IMR-90 (cell line): ENCODE results near the gene UGT1A3. TPM values are rescaled to one million over a fixed set of nuclear protein-coding genes. Genes with fewer than 3 reads are reported as not detected.

Source experiments
- ATAC-seq: fragments of 200-7000 bp; cut with Tn5 transposase; 2 replicates; pipeline ENCODE4 v1.9.1; 2020; ENCODE audit warnings: low read depth, mild to moderate bottlenecking, moderate library complexity
- BruUV-seq: library from RNA; stranded (reverse); fragments of 400-500 nt; replicated peaks from 2 replicates; lab custom pipeline; 2021; lab: Mats Ljungman, UMichigan
- CTCF ChIA-PET: fragments of 300-600 bp; formaldehyde crosslinking; extraction: SDS; loops from one replicate; lab custom pipeline; 2021; ENCODE audit warnings: antibody characterized with exemption; lab: Yijun Ruan, JAX
- POLR2A ChIA-PET: fragments of 300-600 bp; sonication (Branson Sonifier 250); formaldehyde crosslinking; loops from one replicate; lab custom pipeline; 2022; ENCODE audit warnings: antibody characterized with exemption; ENCODE audit not compliant: unreplicated experiment; lab: Charles Lee
- DNase-seq: peaks from one replicate; pipeline ENCODE4 v3.0.0; 2013
- H2AFZ ChIP-seq: replicated peaks from 2 replicates; pipeline ENCODE3; 2013; ENCODE audit warnings: low read length, mild to moderate bottlenecking; ENCODE audit not compliant: poor library complexity
- H2AK5ac ChIP-seq: 2 replicates; pipeline ENCODE4 v1.6.1; 2013; ENCODE audit warnings: low read depth, low read length, inconsistent platforms
- H2AK9ac ChIP-seq: replicated peaks from 2 replicates; pipeline ENCODE3; 2013; ENCODE audit warnings: mild to moderate bottlenecking, low read depth, low read length, moderate library complexity; ENCODE audit not compliant: poor library complexity
- H2BK120ac ChIP-seq: 2 replicates; pipeline ENCODE4 v1.6.1; 2013; ENCODE audit warnings: low read depth, low read length, inconsistent platforms
- H2BK15ac ChIP-seq: 3 replicates; pipeline ENCODE4 v1.6.1; 2013; ENCODE audit warnings: low read depth, low read length, inconsistent platforms
- H2BK20ac ChIP-seq: 2 replicates; pipeline ENCODE4 v1.6.1; 2013; ENCODE audit warnings: low read depth, mild to moderate bottlenecking, inconsistent platforms, low read length, moderate library complexity
- H2BK5ac ChIP-seq: 2 replicates; pipeline ENCODE4 v1.6.1; 2013; ENCODE audit warnings: mild to moderate bottlenecking, low read depth, low read length, inconsistent platforms; ENCODE audit not compliant: poor library complexity, severe bottlenecking
- H3K14ac ChIP-seq: replicated peaks from 2 replicates; pipeline ENCODE4 v1.6.1; 2013; ENCODE audit warnings: low read depth, low read length, inconsistent platforms
- H3K18ac ChIP-seq: 2 replicates; pipeline ENCODE4 v1.6.1; 2013; ENCODE audit warnings: low read depth, low read length, control low read depth
- H3K23ac ChIP-seq: 2 replicates; pipeline ENCODE4 v1.6.1; 2013; ENCODE audit warnings: low read depth, low read length, inconsistent platforms
- H3K27ac ChIP-seq: 2 replicates; pipeline ENCODE4 v1.5.1; 2013; ENCODE audit warnings: mild to moderate bottlenecking, control low read depth, low read length; ENCODE audit not compliant: insufficient read depth
- H3K27me3 ChIP-seq: 2 replicates; pipeline ENCODE4 v1.6.1; 2013; ENCODE audit warnings: low read length; ENCODE audit not compliant: control insufficient read depth, insufficient read depth
- H3K36me3 ChIP-seq: 2 replicates; pipeline ENCODE4 v1.6.1; 2013; ENCODE audit warnings: low read length, mixed read lengths; ENCODE audit not compliant: control insufficient read depth, insufficient read depth
- H3K4ac ChIP-seq: 2 replicates; pipeline ENCODE4 v1.6.1; 2013; ENCODE audit warnings: low read depth, low read length, inconsistent platforms
- H3K4me1 ChIP-seq: 2 replicates; pipeline ENCODE4 v1.6.1; 2013; ENCODE audit warnings: low read length, mixed read lengths; ENCODE audit not compliant: control insufficient read depth, insufficient read depth
- H3K4me2 ChIP-seq: 2 replicates; pipeline ENCODE4 v1.6.1; 2013; ENCODE audit warnings: low read depth, mild to moderate bottlenecking, control low read depth, low read length, moderate library complexity
- H3K4me3 ChIP-seq: 2 replicates; pipeline ENCODE4 v1.5.1; 2013; ENCODE audit warnings: low read depth, mild to moderate bottlenecking, control low read depth, low read length, moderate library complexity; ENCODE audit not compliant: insufficient read depth
- H3K56ac ChIP-seq: 2 replicates; pipeline ENCODE4 v1.6.1; 2013; ENCODE audit warnings: low read length, inconsistent platforms; ENCODE audit not compliant: insufficient read depth; ENCODE audit errors: extremely low read depth
- H3K79me1 ChIP-seq, 2 experiments: 2 replicates each; pipeline ENCODE4 v1.6.1; 2013; ENCODE audit warnings: low read length in 2 of 2, inconsistent platforms in 1 of 2, low read depth in 1 of 2
- H3K9ac ChIP-seq: 2 replicates; pipeline ENCODE4 v1.6.1; 2013; ENCODE audit warnings: low read depth, low read length, control low read depth
- H3K9me1 ChIP-seq: 2 replicates; pipeline ENCODE4 v1.6.1; 2013; ENCODE audit warnings: low read length, inconsistent platforms; ENCODE audit not compliant: insufficient read depth
- H3K9me3 ChIP-seq: 2 replicates; pipeline ENCODE4 v1.6.1; 2013; ENCODE audit warnings: low read length; ENCODE audit not compliant: control insufficient read depth, insufficient read depth
- H4K20me1 ChIP-seq: 2 replicates; pipeline ENCODE4 v1.6.1; 2013; ENCODE audit warnings: low read length, inconsistent platforms; ENCODE audit not compliant: insufficient read depth
- H4K5ac ChIP-seq: 2 replicates; pipeline ENCODE4 v1.6.1; 2013; ENCODE audit warnings: mild to moderate bottlenecking, low read depth, low read length, control low read depth
- H4K8ac ChIP-seq, 2 experiments: 2 replicates each; pipeline ENCODE4 v1.6.1; 2013; ENCODE audit warnings: low read depth in 2 of 2, low read length in 2 of 2, control low read depth in 1 of 2, inconsistent platforms in 1 of 2
- H4K91ac ChIP-seq: 2 replicates; pipeline ENCODE4 v1.6.1; 2013; ENCODE audit warnings: low read depth, low read length, inconsistent platforms; ENCODE audit not compliant: insufficient read depth
- BHLHE40 ChIP-seq: fragments of 150-350 bp; IDR thresholded peaks from 2 replicates; pipeline ENCODE4 v1.6.1; 2016; ENCODE audit warnings: mild to moderate bottlenecking, low read depth, low read length
- CEBPB ChIP-seq: IDR thresholded peaks from 2 replicates; pipeline ENCODE4 v1.6.1; 2012; ENCODE audit warnings: low read depth, low read length, improper control_type of control experiment
- CHD1 ChIP-seq: IDR thresholded peaks from 2 replicates; pipeline ENCODE4 v1.6.1; 2012; ENCODE audit warnings: low read depth, low read length, improper control_type of control experiment
- CTCF ChIP-seq: conservative IDR thresholded peaks from 2 replicates; pipeline ENCODE4 v1.5.1; 2012; ENCODE audit warnings: mild to moderate bottlenecking, low read depth, low read length, improper control_type of control experiment
- ELK1 ChIP-seq: fragments of 150-350 bp; IDR thresholded peaks from 2 replicates; pipeline ENCODE4 v1.6.1; 2016; ENCODE audit warnings: low read depth, mild to moderate bottlenecking, low read length, moderate library complexity, borderline replicate concordance
- FOS ChIP-seq: fragments of 150-350 bp; IDR thresholded peaks from 2 replicates; pipeline ENCODE4 v1.6.1; 2016; ENCODE audit warnings: low read depth, low read length
- MAFK ChIP-seq: IDR thresholded peaks from 2 replicates; pipeline ENCODE4 v1.6.1; 2012; ENCODE audit warnings: low read depth, low read length, improper control_type of control experiment
- MXI1 ChIP-seq: IDR thresholded peaks from 2 replicates; pipeline ENCODE4 v1.6.1; 2012; ENCODE audit warnings: low read depth, mild to moderate bottlenecking, low read length, moderate library complexity, borderline replicate concordance
- NFE2L2 ChIP-seq: fragments of 150-350 bp; IDR thresholded peaks from 2 replicates; pipeline ENCODE4 v1.6.1; 2016; ENCODE audit warnings: low read depth, mild to moderate bottlenecking, low read length
- POLR2A ChIP-seq: IDR thresholded peaks from 2 replicates; pipeline ENCODE4 v1.6.1; 2012; ENCODE audit warnings: mild to moderate bottlenecking, low read depth, low read length
- RCOR1 ChIP-seq: IDR thresholded peaks from 2 replicates; pipeline ENCODE4 v1.6.1; 2012; ENCODE audit warnings: mild to moderate bottlenecking, low read length, improper control_type of control experiment; ENCODE audit not compliant: insufficient replicate concordance
- RFX5 ChIP-seq: IDR thresholded peaks from 2 replicates; pipeline ENCODE4 v1.8.0; 2012; ENCODE audit warnings: low read depth, mild to moderate bottlenecking, low read length, moderate library complexity
- SMC3 ChIP-seq: fragments of 150-350 bp; IDR thresholded peaks from 2 replicates; pipeline ENCODE4 v1.6.1; 2016; ENCODE audit warnings: low read depth, mild to moderate bottlenecking, antibody characterized with exemption, low read length, moderate library complexity
- USF2 ChIP-seq: fragments of 150-350 bp; IDR thresholded peaks from 2 replicates; pipeline ENCODE4 v1.6.1; 2017; ENCODE audit warnings: mild to moderate bottlenecking, antibody characterized with exemption, low read length, low read depth
- WGBS, 2 experiments: methylation state at CpG; one replicate each; pipeline versions ENCODE4 v1.1.5 to v1.1.7; 2013; ENCODE audit warnings: missing lambda C conversion rate in 2 of 2; ENCODE audit not compliant: insufficient read length in 1 of 2; ENCODE audit errors: extremely low coverage in 2 of 2; 5-methylcytosine and 5-hydroxymethylcytosine counted together
- dilution Hi-C: fragments of 300-500 bp; cut with HindIII; formaldehyde crosslinking; loops from one replicate; pipeline ENCODE4 v1.14.3; 2018; ENCODE audit warnings: low sequenced_read_pairs; ENCODE audit not compliant: unreplicated experiment
- in situ Hi-C: fragments of 300-500 bp; cut with MboI; formaldehyde crosslinking; loops from 3 replicates; pipeline ENCODE4 v1.14.3; 2019; ENCODE audit warnings: low sequenced_read_pairs, inconsistent platforms, mixed read lengths
- intact Hi-C: fragments of 100-400 bp; cut with micrococcal nuclease; formaldehyde crosslinking; loops from 2 replicates; pipeline ENCODE4 v1.10.0; 2022
- polyA plus RNA-seq, 3 experiments: library from polyadenylated mRNA; depleted of rRNA; stranded (reverse); fragments of >200 nt; gene quantifications; 2 replicates each; pipeline ENCODE4 v1.2.3, GENCODE V29; 2012; ENCODE audit warnings: low replicate concordance in 1 of 3
- total RNA-seq: library from RNA; depleted of rRNA; stranded (reverse); fragments of >200 nt; gene quantifications from 2 replicates; pipeline ENCODE4 v1.2.3, GENCODE V29; 2012

Gene UGT1A3
- total and polyA plus RNA-seq, 2 of the 4 experiments (the other 2 are of a cell fraction), result not detected

GRCh38 chr2:233689501-233689900 is 39.3 kb upstream of the UGT1A3 start:
- CTCF ChIA-PET, result no interaction called here
- WGBS, 2 experiments, result no CpG with 5 or more reads among the region's 3 CpGs

More at GRCh38 chr2:233689501-233689900, 39.3 kb upstream of the UGT1A3 start:
- ATAC-seq (no peak), DNase-seq (no peak)
- Histone ChIP-seq H2AK9ac (no peak overlapping the region), H4K5ac (no peak overlapping the region), H4K91ac (no peak overlapping the region), H3K27ac (no peak overlapping the region), H2AFZ (no peak overlapping the region), H3K18ac (no peak overlapping the region), H3K56ac (no peak overlapping the region), H3K4me1 (no peaks in the 10 kb centered on the region), H3K9me3 (no peaks in the 10 kb centered on the region), H4K20me1 (no peaks in the 10 kb centered on the region), H3K23ac (no peak overlapping the region), H2AK5ac (no peak overlapping the region), H3K4me3 (no peak overlapping the region), H3K79me1 (no peaks in the 10 kb centered on the region), H3K27me3 (peaks cover 2% of the 10 kb centered on the region), H2BK15ac (no peak overlapping the region), H2BK120ac (no peak overlapping the region), H3K4me2 (no peak overlapping the region), H2BK5ac (no peak overlapping the region), H3K36me3 (no peaks in the 10 kb centered on the region), H2BK20ac (no peak overlapping the region), H3K4ac (no peak overlapping the region), H3K9me1 (no peaks in the 10 kb centered on the region), H3K9ac (no peak overlapping the region), H4K8ac (no peak overlapping the region), H3K14ac (no peak overlapping the region)
- POLR2A ChIA-PET, result no interaction called here
- BruUV-seq, result no TSS peak
- in situ Hi-C loops, result no loop called here
- TF ChIP-seq NFE2L2, result no peak
- TF ChIP-seq POLR2A, result no peak
- TF ChIP-seq CHD1, result no peak
- no peak for TF ChIP-seq BHLHE40
- no peak for TF ChIP-seq USF2
- TF ChIP-seq SMC3, result no peak
- TF ChIP-seq MXI1, result no peak
- TF ChIP-seq CEBPB, result no peak
- TF ChIP-seq MAFK, result no peak
- no peak for TF ChIP-seq CTCF
- TF ChIP-seq ELK1, result no peak
- no peak for TF ChIP-seq FOS
- no peak for TF ChIP-seq RCOR1
- no peak for TF ChIP-seq RFX5
- dilution Hi-C loops, result no loop called here
- intact Hi-C loops, result no loop called here
